HG03354 (cell line): Measurements from ENCODE around the gene DUSP6.

Experiments
- ATAC-seq: cut with Tn5 transposase; IDR thresholded peaks from one replicate; pipeline ENCODE4 v1.9.1; 2021; ENCODE audit warnings: mild to moderate bottlenecking; ENCODE audit not compliant: unreplicated experiment, poor library complexity, severe bottlenecking

Gene DUSP6

GRCh38 chr12:89309440-89309802, 42.9 kb downstream of the DUSP6 start:
- no peak for ATAC-seq

GRCh38 chr12:89307474-89308253, 44.6 kb downstream of the DUSP6 start:
- ATAC-seq = no peak

GRCh38 chr12:89306827-89307473, 45.4 kb downstream of the DUSP6 start:
- ATAC-seq = no peak

- ATAC-seq = no peak
Measured at GRCh38 chr12:89305373-89305772, 46.9 kb downstream of the DUSP6 start.

- ATAC-seq = no peak
Measured at GRCh38 chr12:89299931-89300330, 52.4 kb downstream of the DUSP6 start.

- no peak for ATAC-seq
Measured at GRCh38 chr12:89299417-89299816, 52.9 kb downstream of the DUSP6 start.
